Endometrium (tissue), 2 donors: ENCODE results near the gene CENPK.
"Not testable (repeated sequence)": the region's sequence is repeated elsewhere in the genome, so short reads cannot be mapped to it uniquely, and the experiment has no call there.

Experiments
- FAIRE-seq: peaks from 2 replicates; lab custom pipeline; 2012; peaks lifted over from hg19 to GRCh38; lab: Jason Lieb, UNC
- donor health status: control.
- donor health status: control.

Gene CENPK

GRCh38 chr5:65562731-65563701 is at the start of gene CENPK, which contains the start of gene PPWD1:
TSS of gene CENPK (minus strand) at chr5:65563168. CDS start at chr5:65554907, 8,261 bp downstream.
TSS of gene PPWD1 (plus strand) at chr5:65563296. CDS start at chr5:65563311, 15 bp downstream.
- FAIRE-seq = peak; percentile 92

GRCh38 chr5:65612298-65612907 is 49.4 kb upstream of the CENPK start:
- FAIRE-seq = no peak

- no peak for FAIRE-seq
These were observed 48.6 kb upstream of the CENPK start for GRCh38 chr5:65611524-65611923.

- FAIRE-seq = not testable (repeated sequence)
These were observed 38.8 kb upstream of the CENPK start for GRCh38 chr5:65601761-65602160.

- FAIRE-seq = no peak
These were observed 25.7 kb upstream of the CENPK start for GRCh38 chr5:65588694-65589093.

GRCh38 chr5:65577141-65577540 is 14.2 kb upstream of the CENPK start:
- no peak for FAIRE-seq

GRCh38 chr5:65570598-65571226 is 7.7 kb upstream of the CENPK start:
- FAIRE-seq = no peak

GRCh38 chr5:65566505-65566904 is 3.5 kb upstream of the CENPK start:
- FAIRE-seq = no peak

GRCh38 chr5:65563777-65564176 is 809 bp upstream of the CENPK start:
- FAIRE-seq = no peak

- no peak for FAIRE-seq
These were observed 6.2 kb downstream of the CENPK start for GRCh38 chr5:65556718-65557117.

GRCh38 chr5:65556181-65556580 is 6.8 kb downstream of the CENPK start:
- FAIRE-seq = no peak

GRCh38 chr5:65555287-65555686 is 7.7 kb downstream of the CENPK start:
- FAIRE-seq = no peak

GRCh38 chr5:65553941-65554340 is 9.0 kb downstream of the CENPK start:
- FAIRE-seq = no peak

- no peak for FAIRE-seq
These were observed 14.7 kb downstream of the CENPK start for GRCh38 chr5:65548281-65548680.

- no peak for FAIRE-seq
These were observed 16.8 kb downstream of the CENPK start for GRCh38 chr5:65546141-65546540.

GRCh38 chr5:65544473-65544872 is 18.5 kb downstream of the CENPK start:
- no peak for FAIRE-seq

GRCh38 chr5:65539827-65540226 is 23.1 kb downstream of the CENPK start:
- no peak for FAIRE-seq

GRCh38 chr5:65535529-65535987 is 27.4 kb downstream of the CENPK start:
- no peak for FAIRE-seq

- FAIRE-seq = no peak
These were observed 32.1 kb downstream of the CENPK start for GRCh38 chr5:65530904-65531303.

- FAIRE-seq = no peak
These were observed 37.2 kb downstream of the CENPK start for GRCh38 chr5:65525726-65526125.

- no peak for FAIRE-seq
These were observed 50.6 kb downstream of the CENPK start for GRCh38 chr5:65512170-65512937.

- FAIRE-seq = no peak
These were observed 54.0 kb downstream of the CENPK start for GRCh38 chr5:65508978-65509377.
